Left ventricle myocardium superior (tissue), 1 donor: ENCODE data around the gene LRRC1. TPM values are rescaled to one million over a fixed set of nuclear protein-coding genes. Genes with fewer than 3 reads are reported as not detected.

ENCODE experiments used
- ATAC-seq: fragments of 200-7000 bp; cut with Tn5 transposase; one replicate; pipeline ENCODE4 v1.9.1; 2020; ENCODE audit warnings: mild to moderate bottlenecking, moderate library complexity
- DNase-seq: peaks from one replicate; pipeline ENCODE4 v3.0.0-alpha.2; 2020
- intact Hi-C: fragments of 100-400 bp; cut with micrococcal nuclease; formaldehyde crosslinking; loops from one replicate; pipeline ENCODE4 v1.11.0; 2022
- total RNA-seq: library from RNA; stranded (reverse); fragmentation: NEBNext Ultra II Directional; extraction: Animal tissue kit (Norgen Biotek cat#: 25700); gene quantifications from one replicate; pipeline ENCODE4 v1.2.1, GENCODE V29; 2021
- donor health status: DM: no; HTN: yes; CAD: no; lungs with severe emphysema.

LRRC1 gene
- total RNA-seq, 1 donor from 2014 or later, result 2.0 TPM

DNA sequence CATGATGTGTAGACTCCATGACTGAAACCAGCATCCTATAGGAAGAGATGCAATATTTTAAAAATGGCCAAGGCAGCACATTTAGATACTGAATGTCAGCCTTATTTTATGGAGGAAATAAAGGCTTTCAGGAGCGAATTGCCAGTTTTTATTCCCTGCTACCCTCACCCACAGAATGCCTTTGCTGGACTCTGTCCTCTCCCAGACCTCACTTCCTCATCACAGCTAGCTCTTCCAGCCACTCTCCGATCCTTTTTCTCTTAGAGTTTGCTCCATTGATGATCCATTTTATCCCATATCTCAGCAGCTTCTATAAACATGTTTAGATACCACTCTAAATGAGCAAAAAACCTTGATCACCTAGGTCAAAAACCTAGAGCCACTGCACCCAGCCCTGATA lies 137.7 kb downstream of the LRRC1 start:
- DNase-seq (no peak), ATAC-seq (no peak)
- intact Hi-C loops, result no loop called here

GRCh38 chr6:53934023-53934422 lies 139.2 kb downstream of the LRRC1 start:
- DNase-seq, result no peak
- intact Hi-C loops, result no loop called here
- no peak for ATAC-seq

DNA sequence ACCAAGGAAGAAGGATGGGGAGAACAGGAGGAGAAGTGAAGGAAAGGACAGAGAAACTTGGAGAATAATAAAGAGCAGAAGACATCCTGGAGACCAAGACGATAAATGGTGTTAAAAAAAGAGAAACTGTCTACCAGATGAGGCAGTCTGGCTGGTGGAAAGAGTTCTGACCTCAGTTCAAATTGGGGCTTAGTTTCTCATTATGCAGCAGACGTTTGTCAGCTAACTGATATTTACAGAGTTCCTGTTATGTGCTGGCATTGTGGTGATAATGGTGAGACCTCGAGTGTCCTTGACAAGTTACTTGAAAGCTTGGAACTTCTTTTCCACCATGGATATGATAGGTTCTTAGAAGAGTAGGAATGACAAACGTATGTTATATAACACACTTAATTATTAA lies 142.7 kb downstream of the LRRC1 start:
- ATAC-seq (no peak), DNase-seq (no peak)

GRCh38 chr6:53938810-53939209 lies 144.0 kb downstream of the LRRC1 start:
- ATAC-seq (no peak), DNase-seq (no peak)
- intact Hi-C loops, result no loop called here

More for the DNA sequence above, 142.7 kb downstream of the LRRC1 start:
- intact Hi-C loops, result no loop called here

DNA sequence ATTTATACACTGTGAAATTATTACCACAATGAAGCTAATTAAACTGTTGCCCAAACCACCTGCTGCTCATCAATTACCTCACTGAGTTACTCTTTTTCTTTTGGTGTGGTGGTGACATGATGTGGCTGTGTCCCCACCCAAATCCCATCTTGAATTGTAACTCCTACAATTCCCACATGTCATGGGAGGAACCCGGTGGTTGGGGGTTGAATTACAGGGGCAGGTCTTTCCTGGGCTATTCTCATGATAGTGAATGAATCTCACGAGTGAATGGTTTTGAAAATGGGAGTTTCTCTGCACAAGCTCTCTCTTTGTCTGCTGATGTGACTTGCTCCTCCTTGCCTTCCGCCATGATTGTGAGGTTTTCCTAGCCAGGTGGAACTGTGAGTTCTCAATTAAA lies 145.0 kb downstream of the LRRC1 start:
- ATAC-seq (no peak), DNase-seq (no peak)
- intact Hi-C loops, result no loop called here

DNA sequence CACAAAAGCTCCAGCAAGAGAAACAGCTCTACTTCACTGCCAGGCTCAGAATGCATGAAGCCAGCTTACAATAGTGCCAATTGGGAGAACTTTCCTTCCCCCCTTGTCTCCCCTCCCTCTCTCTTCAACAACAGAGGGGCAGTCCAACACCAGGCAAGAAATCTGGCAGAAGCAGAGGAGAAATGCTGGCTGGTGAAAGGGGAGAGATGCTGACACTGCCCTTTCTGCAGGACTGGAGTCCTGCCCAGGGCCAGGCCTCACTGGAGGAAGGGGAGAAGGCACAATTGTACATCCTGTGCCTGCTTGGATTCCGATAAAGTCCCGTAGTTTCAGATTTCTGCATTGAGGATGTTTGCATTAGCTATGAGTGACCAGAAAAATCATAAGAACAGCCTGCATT lies 148.6 kb downstream of the LRRC1 start:
- ATAC-seq (peak; percentile 89), DNase-seq (peak; percentile 40)
- intact Hi-C loops, result no loop called here

GRCh38 chr6:53944091-53944490 lies 149.3 kb downstream of the LRRC1 start:
- intact Hi-C loops, result no loop called here

DNA sequence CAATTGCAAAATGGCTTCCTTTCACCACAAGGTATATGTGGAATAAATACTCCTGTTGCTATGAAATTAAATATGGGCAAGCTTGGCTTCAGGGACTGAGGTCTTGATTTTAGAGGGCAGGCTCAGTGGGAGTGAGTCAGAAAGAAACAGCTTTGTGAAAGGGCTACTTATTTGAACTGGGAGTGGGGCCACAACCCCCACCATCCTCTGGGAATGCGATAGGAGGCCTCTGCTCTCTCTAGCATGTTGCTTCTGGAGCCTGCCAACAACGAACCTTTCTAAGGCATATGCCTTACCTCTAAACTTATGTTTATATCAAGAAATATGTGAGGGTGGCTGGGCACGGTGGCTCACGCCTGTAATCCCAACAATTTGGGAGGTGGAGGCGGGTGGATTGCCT lies 149.7 kb downstream of the LRRC1 start:
- ATAC-seq, result no peak
- intact Hi-C loops, result no loop called here
- no peak for DNase-seq

More at GRCh38 chr6:53944091-53944490, 149.3 kb downstream of the LRRC1 start:
- DNase-seq (no peak), ATAC-seq (no peak)

DNA sequence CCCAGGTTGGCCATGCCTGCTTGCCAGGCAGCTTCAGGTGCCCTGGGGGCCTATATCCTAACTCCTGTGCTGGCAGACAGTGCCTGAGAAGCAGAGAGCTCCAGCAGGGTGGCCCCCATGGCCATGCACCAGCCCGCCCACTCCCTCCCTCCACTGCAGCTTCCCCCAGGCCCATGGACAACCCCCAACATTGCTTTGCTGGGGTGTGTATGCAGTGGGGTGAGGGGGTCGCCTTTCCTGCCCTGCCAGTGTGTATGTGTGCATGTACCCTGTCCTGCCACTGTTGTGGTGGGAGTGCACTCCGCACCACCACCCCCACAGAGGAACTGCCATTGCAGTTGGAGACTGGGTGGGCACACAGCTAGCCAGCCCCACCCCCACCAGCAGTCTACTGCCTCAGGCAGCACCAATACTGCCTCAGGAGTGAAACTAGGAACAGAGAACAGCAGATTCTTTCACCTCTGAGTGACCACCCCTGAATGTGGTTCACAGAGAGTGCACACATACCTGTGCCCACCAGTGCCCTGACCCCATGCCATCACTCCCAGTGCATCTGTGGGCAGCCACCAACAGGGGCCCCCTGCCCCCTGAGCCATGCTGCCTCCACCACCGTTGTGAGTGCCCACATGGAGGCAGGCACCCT lies 151.1 kb downstream of the LRRC1 start:
- no peak for DNase-seq
- intact Hi-C loops, result no loop called here
- no peak for ATAC-seq

- intact Hi-C loops, result no loop called here
- no peak for DNase-seq
- ATAC-seq, result no peak
These were observed 153.0 kb downstream of the LRRC1 start for GRCh38 chr6:53947780-53948179.

DNA sequence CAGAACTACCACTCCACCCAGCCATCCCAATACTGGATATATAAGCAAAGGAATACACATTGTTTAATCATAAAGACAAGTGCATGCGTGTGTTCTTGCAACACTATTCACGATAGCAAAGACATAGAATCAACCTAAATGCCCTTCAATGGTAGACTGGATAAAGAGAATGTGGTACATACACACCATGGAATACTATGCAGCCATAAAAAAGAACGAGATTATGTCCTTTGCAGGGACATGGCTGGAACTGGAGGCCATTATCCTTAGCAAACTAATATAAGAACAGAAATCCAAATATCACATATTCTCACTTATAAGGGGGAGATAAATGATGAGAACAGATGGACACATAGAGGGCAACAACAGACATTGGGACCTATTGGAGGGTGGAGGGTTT lies 156.6 kb downstream of the LRRC1 start:
- intact Hi-C loops, result loop anchor here (10.0 kb wide), 1 partner anchor 157 kb away; the partner anchor contains the start of gene LRRC1
- no peak for DNase-seq
- ATAC-seq, result no peak

GRCh38 chr6:53956068-53956711 lies 161.4 kb downstream of the LRRC1 start:
- ATAC-seq, result peak; percentile 98
- DNase-seq, result peak; percentile 76
- intact Hi-C loops, result loop anchor here (10.0 kb wide), 1 partner anchor 161 kb away; the partner anchor contains the start of gene LRRC1

DNA sequence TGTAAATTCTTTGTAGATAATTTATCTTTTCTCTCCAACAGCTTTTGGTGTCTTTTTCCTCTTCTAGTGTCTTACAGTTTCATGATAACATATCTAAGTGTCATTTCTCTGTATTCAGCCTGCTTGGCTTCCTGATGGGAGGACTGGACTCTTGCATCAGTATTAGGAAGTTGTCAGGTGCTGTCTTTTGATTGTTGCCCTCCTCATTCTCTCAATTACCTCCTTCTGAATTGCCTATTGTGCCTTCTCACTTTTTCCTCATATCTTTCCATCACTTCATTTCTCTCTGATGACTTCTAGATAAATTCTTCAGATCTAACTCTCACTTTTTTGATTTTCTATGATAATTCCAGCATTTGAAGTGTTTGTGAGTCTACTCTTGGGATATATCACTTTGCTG lies 162.0 kb downstream of the LRRC1 start:
- ATAC-seq, result no peak
- intact Hi-C loops, result loop anchor here (10.0 kb wide), 1 partner anchor 162 kb away; the partner anchor contains the start of gene LRRC1
- no peak for DNase-seq

DNA sequence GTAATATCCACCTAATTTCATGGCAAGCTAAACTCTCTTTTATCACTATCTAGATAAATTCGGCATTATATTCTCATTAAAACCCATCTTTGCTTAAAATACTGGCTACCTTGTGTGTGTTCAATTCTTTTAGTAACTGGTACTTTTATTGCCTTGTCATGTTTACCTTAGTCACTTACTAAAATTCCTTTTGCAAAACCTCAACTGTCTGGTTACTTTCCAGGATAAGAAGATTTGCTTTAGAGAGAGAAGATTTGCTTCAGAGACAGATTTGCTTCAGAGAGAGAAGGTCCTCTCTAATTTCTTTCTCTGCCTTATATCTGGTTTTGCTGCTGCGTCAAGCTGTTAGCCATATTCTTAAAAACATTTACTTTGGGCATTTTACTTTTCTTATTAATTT lies 164.9 kb downstream of the LRRC1 start:
- DNase-seq (no peak), ATAC-seq (no peak)
- intact Hi-C loops, result loop anchor here (10.0 kb wide), 1 partner anchor 165 kb away; the partner anchor contains the start of gene LRRC1

- ATAC-seq (no peak), DNase-seq (no peak)
- intact Hi-C loops, result no loop called here
These were observed 165.5 kb downstream of the LRRC1 start for GRCh38 chr6:53960311-53960710.

DNA sequence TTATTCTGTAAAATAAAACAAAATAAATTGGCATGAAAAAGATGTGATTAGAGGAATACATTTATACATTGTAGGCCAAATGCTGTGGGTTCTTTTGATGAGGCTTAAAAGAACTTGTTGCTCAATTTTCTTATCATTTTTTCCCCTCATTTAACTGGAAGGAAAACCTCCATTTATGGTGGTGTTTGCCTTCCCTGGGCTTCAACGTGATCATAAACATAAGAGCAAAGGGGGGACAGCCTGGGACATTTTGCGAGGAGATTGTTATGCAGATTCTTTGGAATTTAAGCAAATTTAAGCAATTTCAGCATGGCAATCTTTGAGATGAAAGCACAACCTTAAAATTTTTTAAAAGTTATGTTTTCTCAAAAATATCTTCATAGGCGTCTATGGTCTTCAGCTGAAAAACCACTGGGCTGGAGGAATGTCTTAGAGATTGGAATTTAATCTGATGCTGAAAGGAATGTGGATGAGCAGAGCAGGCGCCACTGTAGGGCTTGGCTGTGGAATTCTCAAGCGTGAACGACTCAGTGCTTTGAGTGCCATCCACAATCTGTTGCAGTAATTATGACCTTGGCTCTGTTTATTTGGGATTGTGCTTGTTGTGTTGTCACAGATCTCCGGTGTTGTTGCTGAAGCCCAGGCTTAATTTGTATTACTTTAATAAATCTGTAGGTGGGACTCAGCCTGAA lies 167.0 kb downstream of the LRRC1 start:
- intact Hi-C loops, result no loop called here
- no peak for DNase-seq
- ATAC-seq, result peak; percentile 47

- intact Hi-C loops, result no loop called here
- peak; percentile 59 for ATAC-seq
- no peak for DNase-seq
These were observed 167.8 kb downstream of the LRRC1 start for GRCh38 chr6:53962646-53963045.

DNA sequence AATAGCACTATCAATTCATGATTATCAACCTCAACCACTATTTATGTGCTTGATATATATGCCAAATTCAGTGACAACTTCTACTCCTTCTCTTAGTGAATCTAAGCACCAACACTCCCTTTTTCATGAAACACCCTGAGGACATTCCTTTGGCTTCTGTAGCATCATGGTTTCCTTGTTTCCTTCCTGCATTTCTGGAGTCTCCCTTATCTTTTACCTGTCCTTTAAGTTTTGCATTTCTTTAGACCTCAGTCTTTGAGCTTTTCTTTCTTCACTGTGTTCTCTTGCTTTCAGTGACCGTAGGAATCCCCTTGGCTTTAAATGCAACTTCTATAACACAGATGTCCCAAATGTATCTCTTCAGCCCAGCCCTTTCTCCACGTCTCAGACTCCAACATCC lies 172.6 kb downstream of the LRRC1 start:
- no peak for DNase-seq
- ATAC-seq, result no peak
- intact Hi-C loops, result no loop called here
